Breast epithelium (tissue), 3 donors: ENCODE results near the gene DCST1.

Source experiments
- CTCF ChIP-seq, 3 donors: fragments of 450-650 bp; IDR thresholded peaks; one replicate each; pipeline ENCODE4 v1.5.1; 2016 to 2017; ENCODE audit warnings: antibody characterized with exemption in 3 of 3, mild to moderate bottlenecking in 3 of 3, moderate library complexity in 3 of 3
- POLR2A ChIP-seq: fragments of 450-650 bp; IDR thresholded peaks from one replicate; pipeline ENCODE4 v1.6.1; 2016; ENCODE audit warnings: antibody characterized with exemption, mild to moderate bottlenecking, moderate library complexity

DNA sequence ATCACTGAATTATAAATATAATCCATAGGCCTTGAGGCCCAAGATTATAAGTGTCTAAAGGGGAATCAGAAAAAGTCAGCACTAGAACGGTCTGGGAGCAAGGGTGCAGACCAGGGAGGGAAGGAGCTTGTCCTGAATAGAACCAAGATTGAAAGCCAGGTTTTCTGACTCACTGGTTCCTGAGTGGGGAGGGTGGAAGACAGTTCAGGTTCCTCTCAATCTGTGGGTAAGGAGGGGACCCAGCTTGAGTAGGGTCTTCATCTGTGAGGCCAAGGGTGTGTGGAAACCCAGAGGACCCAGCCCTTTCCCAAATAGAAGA, 39.4 kb upstream of the DCST1 start:
- TF ChIP-seq CTCF (IDR thresholded peaks at IDR 0.05) (no peak), POLR2A (no peak)
